HG02840 (cell line): ENCODE measurements around the gene GALR2.

Source experiments
- ATAC-seq: cut with Tn5 transposase; IDR thresholded peaks from one replicate; pipeline ENCODE4 v1.9.1; 2021; ENCODE audit warnings: mild to moderate bottlenecking, moderate library complexity, moderate number of reproducible peaks; ENCODE audit not compliant: unreplicated experiment, low FRiP score

The GALR2 gene

DNA sequence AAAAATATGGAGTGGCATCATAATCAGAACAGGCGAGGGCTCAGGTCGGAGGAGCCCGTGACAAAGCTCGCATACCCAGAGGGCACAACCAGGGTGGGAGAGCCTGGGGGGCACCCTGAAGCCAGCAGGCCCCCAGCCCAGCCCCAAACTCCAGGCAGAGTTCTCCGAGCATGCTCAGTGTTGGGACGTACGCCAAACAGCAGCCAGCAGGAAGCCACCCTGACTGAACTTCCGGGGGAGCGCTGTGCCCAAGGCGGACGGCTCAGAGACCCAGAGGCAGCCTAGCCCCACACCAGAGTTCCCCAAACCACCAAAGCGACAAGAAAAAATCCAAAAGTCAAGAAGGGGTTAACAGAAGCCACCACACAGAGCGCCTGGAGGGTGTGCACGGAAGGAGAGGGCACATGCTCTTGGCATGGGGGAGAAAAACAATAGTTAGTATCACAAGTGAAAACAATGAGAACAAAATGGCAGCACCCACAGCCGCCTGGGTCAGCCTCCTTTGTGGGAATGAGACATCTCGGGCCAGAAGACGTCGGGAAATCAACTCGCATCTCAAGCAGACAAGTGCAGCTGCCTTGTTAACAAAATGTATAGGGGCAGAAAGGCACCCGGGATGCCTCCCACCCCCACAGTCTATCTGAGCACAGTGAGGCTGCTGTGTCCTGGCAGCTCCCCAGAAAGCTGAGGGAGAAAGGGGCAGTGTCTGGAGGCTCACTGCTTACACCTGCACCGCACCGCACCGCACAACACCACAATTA is 17.1 kb downstream of the GALR2 start:
- no peak for ATAC-seq

DNA sequence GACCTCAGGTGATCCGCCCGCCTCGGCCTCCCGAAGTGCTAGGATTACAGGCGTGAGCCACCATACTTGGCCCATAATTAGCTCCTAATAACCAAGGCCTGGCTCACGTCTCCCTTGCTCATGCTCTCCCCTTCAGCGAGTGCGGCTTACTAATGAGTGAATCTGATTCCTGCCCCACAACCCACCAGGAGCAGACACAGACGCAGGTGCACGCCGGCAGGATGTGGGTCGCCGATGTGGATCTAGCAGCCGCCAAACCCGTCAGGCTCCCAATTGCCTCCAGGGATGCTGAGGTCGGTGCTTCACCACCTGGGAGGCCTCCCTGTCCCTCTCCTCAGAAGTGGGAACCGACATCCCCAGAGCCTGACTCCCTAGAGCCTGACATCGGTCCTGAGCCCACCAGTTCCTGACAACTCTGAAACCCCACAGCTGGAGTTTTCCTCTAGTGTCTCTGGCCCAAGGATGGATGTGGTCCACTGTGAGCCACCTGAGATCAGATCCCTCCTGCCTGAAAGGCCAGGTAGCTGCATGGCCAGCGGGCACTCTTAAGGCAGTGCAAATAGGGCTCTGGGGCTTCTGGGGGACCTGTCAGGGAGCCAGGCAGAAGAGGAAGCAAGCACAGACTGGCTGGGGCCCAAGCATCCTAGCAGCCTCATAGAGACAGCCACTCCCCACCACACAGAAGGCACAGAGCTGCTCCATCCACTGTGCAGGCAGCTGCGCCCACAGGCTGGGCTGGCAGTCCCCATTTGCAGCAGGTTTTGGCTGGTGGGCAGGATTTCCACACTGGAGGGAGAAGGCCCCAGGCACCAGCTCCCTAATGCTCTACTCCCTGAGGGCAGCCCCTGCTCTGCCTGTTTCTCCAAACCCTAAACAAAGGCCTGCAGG is 18.2 kb downstream of the GALR2 start:
- ATAC-seq: no peak

DNA sequence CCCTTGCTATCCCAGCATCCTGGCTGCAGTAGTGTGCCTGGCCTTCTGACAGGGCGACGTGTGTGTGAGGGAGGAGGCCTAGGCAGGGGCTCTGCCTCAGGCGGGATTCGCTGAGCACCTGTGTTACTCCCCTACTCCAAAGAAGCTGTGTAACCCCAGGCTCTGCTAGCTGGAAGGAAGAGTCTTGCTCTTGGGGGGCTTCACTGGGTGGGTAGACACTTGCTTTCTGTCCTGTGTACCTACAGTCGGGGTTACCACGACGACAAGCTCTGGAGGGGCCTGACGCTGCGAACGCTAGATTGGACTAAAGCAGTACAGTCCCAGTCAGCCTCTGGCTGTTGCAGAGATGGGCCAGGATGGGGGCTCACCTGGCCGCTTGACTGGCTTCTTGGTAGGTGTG is 19.5 kb downstream of the GALR2 start:
- ATAC-seq: no peak

DNA sequence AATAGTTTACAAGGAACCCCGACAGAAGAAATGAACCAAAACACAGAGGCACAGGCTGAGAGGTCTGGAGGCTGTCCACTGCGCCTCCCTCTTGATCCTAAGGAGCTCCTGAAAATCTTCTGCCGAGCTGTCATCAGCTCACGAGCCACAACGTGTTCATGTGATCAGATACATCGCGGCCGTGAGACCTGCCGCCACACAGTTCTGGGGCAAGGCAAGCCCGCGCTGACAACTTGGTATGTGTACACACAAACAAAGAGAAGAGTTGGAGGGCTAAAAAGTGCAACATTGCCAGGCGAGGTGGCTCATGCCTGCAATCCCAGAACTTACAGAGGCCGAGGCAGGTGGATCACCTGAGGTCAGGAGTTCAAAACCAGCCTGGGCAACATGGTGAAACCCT is 21.4 kb downstream of the GALR2 start:
- ATAC-seq: no peak

DNA sequence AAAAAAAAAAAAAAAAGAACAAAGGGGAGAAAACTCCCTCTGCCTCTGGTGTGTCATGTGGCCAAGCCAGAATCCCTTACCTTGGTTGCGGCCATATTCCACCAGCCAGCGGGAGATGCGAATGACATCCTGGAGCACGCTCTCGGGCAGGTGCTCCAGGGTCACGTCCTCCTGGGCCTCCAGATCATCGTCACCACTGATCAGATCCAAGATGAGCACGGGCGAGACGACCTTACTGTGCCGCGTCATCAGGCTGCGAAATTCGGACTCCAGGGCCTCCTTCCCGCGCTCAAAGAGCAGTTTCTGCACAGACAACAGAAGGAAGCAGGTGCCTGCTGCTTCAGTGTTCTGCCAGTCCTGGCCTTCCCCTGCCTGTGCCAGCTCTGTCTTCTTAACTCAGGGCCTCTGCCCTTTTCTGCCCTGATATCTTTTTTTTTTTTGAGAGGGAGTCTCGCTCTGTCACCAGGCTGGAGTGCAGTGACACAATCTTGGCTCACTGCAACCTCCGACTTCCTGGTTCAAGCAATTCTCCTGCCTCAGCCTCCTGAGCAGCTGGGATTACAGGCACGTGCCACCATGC is 23.2 kb downstream of the GALR2 start:
- no peak for ATAC-seq

DNA sequence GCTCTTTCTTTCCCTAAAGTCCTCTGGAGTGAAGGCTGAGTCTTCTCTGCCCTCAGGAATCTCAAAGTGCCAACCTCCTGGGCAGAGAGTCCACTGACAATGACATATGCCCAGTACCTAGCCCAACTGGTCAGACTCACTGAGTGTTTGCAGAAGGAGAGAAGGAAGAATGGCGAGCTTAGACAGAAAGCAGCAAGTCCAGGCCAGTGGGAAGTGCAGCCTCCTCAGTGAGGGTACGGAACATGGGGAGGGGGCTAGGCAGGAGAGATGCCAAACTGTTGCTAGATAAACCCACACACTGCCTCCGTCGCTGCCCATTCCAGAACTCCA is 28.3 kb downstream of the GALR2 start:
- ATAC-seq: no peak

DNA sequence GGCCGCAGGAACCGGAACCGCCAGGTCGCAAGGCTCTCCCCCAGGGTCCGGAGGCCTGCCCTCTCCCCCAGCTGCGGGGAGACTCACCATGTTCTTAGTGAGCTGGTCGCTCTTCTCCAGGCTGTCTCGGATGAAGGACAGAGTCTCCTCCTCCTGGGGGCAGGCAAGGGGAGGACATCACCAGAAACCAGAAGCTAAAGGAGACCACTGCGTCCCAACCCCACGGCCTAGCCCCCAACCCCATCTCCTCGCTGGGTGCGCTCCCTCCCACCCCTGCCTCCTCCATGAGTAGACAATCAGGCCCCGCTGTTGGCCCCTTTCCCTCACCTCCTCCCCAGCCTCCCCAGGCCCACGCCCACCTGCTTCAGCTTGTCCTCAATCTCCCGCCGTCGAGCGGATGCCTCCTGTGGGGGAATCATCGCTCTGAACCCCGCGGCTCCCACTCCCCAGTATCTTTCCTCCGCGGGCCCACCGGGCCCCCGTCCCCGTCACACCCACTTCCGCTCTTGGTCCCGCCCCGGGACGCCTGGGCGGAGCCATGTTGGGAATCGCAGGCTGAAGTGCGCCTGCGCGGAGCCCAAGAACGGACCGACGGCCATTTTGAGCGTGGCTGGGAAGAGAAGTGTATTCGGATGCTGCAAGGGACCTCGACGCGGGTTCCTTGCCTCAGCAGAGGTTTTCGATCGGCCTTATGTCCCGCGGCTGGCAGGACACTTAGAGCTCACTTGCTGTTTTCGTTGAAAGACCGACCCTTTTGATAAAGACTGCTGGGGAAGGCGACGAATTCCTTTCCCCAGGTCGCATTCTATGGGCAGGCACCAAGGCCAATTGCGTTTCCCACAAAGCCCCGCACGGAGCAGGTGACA is 28.9 kb downstream of the GALR2 start, which contains the start of gene EXOC7:
TSS of gene EXOC7 (minus strand) at position 514 of the 866 bp plus-strand sequence. CDS start at position 419, 95 bp downstream.
- peak; percentile 86 for ATAC-seq

DNA sequence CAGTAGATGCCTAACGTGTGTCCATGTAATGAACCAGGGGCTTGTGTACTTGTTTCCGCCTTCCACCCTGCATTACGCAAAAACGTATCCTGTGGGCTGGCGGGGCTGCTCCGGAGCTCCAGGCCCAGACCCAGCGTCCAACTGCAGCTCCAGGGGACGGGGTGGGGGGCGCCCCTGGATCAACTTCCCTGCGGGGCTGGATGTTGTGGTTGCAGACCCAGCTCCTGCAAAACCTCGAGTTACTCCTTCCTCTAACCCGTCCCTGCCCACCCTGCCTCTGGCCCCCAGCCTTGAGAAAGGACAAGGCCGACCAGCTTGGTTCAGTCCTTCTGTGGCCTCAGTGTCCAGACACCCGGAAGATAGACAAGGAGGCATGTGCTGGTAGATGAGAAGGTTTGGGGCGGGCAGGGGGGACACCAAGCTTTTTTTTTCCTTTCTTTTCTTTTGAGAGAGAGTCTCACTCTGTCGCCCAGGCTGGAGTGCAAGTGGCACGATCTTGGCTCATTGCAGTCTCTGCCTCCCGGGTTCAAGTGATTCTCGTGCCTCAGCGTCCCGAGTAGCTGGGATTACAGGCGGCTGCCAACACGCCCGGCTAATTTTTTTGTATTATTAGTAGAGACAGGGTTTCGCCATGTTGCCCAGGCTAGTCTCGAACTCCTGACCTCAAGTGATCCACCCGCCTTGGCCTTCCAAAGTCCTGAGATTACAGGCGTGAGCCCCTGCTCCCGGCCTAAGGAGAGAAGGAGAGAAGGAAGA is 29.7 kb downstream of the GALR2 start:
- no peak for ATAC-seq

DNA sequence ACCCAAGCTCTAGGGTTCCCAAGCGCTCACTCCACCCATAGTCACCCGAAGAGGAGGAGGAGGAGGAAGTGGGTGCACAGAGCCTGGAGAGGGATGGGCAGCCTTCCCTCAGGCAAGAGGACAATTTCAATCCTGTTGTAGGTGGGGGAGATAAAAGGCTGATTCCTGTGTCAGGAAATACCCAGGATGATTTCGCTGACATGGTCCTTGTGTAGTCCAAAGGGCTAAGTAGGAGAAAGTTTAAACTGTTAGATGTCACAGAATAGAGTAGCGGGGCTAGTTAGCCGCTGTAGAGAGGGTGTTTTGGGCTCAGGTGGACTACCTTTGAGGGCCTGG is 30.3 kb downstream of the GALR2 start:
- no peak for ATAC-seq

DNA sequence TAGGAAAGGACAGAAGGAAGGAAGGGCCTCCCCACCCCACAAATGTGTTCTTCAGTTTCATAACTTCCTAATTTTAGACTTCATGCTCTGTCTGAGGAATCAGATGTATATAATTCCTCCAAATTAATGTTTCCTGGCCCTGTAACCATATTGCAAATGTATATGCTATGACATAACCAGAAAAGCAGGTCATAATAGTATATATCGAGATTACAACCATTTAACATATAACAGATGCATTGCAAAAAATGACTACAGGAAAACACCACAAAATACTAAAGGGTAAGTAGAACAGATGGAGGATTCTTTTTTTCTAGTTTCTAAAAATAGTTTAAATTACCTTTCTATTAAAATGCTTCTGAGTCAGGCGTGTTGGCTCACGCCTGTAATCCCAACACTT is 32.1 kb downstream of the GALR2 start:
- ATAC-seq: no peak

DNA sequence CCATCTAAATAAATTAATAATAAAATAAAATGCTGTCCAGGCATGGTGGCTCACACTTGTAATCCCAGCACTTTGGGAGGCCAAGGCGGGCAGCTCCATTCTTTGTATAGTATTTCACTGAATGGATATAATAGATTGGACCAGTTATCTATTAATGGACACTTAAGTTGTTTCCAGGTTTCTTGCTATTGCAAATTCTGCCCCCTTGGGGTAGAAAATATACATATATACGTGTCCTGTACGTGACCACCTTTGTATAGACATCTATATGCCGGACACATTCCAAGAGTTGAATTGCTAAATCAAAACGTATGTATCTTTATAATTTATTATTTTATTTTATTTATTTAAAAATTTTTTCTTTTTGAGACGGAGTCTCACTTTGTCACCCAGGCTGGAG is 32.9 kb downstream of the GALR2 start:
- ATAC-seq: no peak

DNA sequence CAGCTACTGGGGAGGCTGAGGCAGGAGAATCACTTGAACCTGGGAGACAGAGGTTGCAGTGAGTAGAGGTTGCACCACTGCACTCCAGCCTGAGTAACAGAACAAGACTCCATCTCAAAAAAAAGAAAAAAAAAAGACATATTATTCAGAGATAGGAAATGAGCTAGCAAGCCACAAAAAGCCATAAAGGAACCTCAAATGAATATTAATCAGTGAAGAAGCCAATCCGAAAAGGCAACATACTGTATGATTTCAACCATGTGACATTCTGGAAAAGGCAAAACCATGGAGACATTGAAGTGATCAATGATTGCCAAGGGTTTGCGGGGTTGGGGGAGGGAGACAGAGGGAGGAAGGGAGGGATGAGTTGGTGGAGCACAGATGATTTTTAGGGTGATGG is 37.4 kb downstream of the GALR2 start:
- ATAC-seq: no peak

DNA sequence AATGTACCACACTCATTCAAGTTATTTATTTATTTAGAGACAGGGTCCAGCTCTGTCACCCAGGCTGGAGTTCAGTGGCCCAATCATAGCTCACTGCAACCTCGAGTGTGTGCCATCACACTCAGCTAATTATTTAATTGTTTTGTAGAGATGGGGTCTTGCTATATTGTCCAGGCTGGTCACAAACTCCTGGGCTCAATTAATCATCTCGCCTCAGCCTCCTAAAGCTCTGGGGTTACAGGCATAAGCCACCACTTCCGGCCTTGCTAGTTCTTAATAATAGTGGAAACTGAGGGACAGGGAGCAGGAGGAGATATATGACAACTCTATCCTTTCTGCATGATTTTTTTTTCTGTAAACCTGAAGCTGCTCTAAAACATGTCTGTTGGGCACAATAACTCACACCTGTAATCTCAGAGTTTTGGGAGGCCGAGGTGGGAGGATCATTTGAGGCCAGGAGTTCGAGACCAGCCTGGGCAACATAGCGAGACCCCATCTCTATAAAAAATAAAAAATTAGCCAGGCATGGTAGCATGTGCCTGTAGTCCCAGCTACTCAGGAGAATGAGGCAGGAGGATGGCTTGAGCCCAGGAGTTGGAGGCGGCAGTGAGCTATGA is 40.7 kb downstream of the GALR2 start:
- no peak for ATAC-seq

DNA sequence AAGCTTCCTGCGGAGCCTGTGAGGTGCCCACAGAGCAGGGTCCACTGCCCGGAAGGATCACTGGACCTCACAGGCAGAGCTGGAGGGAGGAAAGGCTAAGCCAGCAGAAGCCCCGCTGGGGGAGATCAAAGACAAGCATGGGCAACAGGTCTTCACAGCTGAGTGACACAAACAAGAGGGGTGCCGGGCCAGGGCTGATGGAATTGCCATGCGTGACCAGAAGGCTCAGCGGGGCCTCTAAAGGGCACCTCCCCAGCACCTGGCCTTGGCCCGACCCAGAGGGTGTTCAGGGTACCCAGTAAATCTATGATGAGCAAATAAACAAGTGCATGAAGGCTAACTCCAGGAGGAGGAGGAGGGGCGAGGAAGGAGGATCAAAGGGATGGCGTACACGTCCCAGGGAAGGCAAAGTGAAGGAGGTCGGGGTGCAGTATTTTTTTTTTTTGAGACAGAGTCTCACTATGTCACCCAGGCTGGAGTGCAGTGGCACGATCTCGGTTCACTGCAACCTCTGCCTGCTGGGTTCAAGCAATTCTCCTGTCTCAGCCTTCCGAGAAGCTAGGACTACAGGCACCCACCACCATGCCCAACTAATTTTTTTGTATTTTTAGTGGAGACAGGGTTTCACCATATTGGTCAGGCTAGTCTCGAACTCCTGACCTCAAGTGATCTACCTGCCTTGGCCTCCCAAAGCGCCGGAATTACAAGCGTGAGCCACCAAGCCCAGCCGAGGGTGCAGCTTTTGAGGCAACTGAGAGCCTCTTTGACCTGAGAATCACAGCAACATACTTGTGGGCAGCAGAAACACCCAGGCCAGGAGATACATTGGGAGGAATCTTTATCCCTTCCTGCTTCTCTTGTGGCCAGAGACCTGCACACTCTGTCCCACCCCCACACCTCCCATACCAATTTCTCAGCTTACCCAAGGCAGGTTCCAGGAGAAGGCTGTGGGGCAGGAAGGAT is 45.1 kb downstream of the GALR2 start:
- ATAC-seq: no peak

DNA sequence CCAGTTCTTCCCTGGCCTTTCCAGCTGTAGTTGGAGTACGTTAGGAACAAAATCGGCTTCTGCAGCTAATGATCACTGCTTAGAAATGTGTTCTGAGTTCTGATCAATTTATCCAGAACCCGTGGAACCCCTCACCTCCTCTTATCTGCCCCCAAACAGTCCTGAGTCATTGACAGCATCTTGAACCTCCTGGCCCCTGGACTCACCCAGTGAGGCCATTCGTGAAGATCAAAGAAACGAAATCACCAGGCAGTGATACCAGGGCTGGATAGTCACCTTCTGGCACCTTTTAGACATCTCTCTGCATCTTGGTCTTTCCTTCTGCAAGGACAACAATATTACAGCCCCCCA is 46.1 kb downstream of the GALR2 start:
- no peak for ATAC-seq

DNA sequence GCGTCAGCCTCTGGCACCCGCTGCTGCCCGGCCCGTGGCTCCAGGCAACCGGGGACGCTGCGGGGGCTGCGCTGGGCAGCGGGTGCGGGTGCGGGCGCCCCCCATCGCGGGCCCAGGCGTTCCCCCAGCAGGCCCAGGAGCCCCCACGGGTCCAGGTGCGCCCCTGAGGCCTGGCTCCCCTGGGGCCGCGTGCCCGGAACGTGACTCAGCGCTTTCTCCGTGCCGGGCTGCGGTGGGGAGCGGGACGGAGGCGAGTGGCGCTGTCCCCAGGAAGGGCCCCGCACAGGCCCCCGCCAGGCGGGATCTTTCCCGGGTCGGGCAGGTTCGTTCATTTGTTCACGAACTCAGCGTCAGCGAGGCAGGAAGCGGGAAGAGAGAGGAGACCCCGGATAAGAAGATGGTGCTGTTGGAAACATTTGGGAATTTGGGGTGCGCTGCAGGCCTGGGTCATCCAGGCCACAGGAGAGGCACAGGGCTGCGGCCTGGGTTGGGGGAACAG is 47.4 kb downstream of the GALR2 start:
- no peak for ATAC-seq

DNA sequence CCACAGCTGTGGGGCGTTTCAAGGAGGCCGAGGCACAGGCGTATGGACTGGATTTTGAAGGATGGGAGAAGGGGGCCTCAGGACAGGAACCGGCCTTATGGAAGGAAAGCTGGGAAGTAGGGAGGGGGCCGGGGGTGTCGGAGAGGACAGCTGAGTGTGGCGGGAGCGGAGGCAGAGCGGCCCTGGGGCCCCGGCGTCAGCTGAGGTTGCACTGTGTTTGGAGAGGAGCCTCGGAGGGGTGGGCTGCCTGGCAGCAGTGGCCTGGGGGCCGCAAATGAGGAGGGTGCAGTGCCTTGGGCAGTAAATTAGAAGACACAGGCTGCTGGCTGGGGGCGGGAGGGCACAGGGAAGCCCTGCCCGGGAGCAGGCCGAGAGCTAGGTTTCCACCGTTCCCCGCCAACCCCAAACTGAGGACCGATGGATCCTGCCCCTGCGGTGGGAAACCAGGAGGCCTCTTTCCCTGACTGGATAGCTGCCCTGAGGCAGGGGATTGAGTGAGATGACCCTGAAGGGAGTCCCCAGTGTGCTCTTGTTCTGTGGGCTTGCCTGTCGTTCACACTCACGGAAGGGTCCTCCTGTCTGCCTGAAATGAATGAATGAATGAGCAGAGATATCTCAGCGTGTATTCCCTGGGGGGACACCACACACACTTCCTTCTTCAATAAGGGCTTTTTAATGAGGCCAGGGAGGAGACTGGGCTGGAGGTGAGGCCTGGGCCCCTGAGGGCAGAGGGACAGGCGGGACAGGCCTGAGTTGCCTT is 48.0 kb downstream of the GALR2 start:
- ATAC-seq: no peak

DNA sequence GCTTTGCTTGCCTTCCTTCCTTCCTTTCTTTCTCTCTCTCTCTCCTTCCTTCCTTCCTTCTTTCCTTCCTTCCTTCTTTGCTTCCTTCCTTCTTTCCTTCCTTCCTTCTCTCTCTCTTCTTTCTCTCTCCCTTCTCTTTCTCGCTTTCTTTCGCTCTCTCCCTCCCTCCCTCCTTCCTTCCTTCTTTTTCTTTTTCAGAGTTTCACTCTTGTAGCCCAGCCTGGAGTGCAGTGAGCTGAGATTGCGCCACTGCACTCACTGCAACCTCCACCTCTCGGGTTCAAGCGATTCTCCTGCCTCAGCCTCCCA is 48.6 kb downstream of the GALR2 start:
- ATAC-seq: no peak
